Right ventricle myocardium inferior (tissue), 1 donor: ENCODE measurements around the gene NPNT. TPM values are rescaled to one million over a fixed set of nuclear protein-coding genes. Genes with fewer than 3 reads are reported as not detected.
"Not testable (repeated sequence)": the region's sequence is repeated elsewhere in the genome, so short reads cannot be mapped to it uniquely, and the experiment has no call there.

Source experiments
- ATAC-seq: fragments of 200-7000 bp; cut with Tn5 transposase; one replicate; pipeline ENCODE4 v1.9.1; 2020; ENCODE audit warnings: mild to moderate bottlenecking, moderate library complexity
- DNase-seq: peaks from one replicate; pipeline ENCODE4 v3.0.0; 2021; ENCODE audit errors: missing footprints
- intact Hi-C: fragments of 100-400 bp; cut with DNase I; formaldehyde crosslinking; loops from one replicate; pipeline ENCODE4 v1.11.0; 2022
- long read RNA-seq: library from polyadenylated mRNA; unstranded; transcript quantifications from one replicate; pipeline ENCODE4 v2.0.0, GENCODE V29; 2021
- total RNA-seq: library from RNA; stranded (reverse); fragmentation: NEBNext Ultra II Directional; extraction: Animal tissue kit (Norgen Biotek cat#: 25700); gene quantifications from one replicate; pipeline ENCODE4 v1.2.1, GENCODE V29; 2021
- donor health status: DM: no; HTN: yes; CAD: no; lungs with severe emphysema.

The NPNT gene
- total RNA-seq = 4.7 TPM
- long read RNA-seq, full-length matches to known transcripts = 1 of 1 reads
- long read RNA-seq, partial matches to known transcripts = 0 of 1 reads
- long read RNA-seq, other reads (novel, unspliced or antisense) = 0 of 1 reads

- DNase-seq = no peak
- intact Hi-C loops = loop anchor here (10.0 kb wide), 1 partner anchor 140 kb away; no protein-coding TSS in a partner anchor
- ATAC-seq = peak; percentile 68
Observed at GRCh38 chr4:105894660-105895582, at the start of gene NPNT. NPNT (plus strand) TSS chr4:105895471; CDS start chr4:105895653, 182 bp downstream.

DNA sequence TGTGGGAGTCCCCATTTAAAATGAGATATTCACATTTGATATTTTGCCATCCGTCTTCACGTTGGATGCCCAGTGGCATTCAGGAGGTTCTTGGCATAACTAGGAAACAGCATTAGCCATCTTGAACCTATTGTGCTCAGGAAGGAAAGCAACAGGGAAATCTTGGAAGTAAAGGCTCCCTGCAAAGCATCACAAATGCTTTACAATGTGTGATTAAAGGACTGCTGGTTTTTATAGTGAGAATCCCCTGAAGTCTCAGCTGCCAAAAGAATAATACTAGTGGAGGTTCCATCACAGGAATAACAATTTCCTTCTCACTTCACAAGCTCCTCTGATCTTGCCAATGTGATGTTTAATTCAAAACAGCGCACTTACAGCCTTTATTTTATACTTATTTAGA lies 49.7 kb upstream of the NPNT start:
- intact Hi-C loops = no loop called here
- no peak for DNase-seq
- no peak for ATAC-seq

DNA sequence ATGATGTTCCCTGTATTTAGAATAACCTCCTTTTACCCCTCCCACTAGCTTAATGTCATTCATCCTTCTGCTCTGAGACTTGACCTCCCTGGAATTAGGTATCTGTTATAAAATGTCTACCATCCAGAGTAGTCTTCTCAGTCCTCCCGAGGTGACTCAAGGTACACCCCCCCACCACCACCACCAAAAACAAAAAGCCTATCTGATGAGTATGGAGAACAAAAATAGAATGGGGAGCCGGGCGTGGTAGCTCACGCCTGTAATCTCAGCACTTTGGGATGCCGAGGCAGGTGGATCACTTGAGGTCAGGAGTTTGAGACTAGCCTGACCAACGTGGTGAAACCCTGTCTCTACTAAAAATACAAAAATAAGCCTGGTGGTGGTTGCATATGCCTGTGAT lies 46.9 kb upstream of the NPNT start:
- DNase-seq, ATAC-seq, intact Hi-C loops: not testable (repeated sequence)

DNA sequence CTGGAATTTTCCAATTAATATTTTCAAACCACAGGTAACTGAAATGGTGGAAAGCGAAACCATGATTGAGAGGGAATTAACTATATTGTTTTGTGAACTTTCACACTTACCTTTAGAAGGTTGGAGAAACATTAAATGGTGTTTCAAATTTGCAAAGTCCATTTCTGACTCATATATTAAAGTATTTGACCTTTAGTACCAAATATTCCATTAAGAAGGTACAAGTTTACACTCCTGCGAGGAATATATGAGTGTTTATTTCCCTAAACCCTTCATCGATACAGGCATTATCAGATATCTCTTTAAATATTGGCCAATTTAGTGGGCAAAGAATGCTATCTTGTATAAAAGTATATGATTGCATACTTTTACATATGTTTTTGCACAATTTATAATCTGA lies 44.1 kb upstream of the NPNT start:
- ATAC-seq (no peak), DNase-seq (no peak)
- intact Hi-C loops = no loop called here

- intact Hi-C loops, ATAC-seq, DNase-seq: not testable (repeated sequence)
Observed at GRCh38 chr4:105852230-105852629, 43.0 kb upstream of the NPNT start.

DNA sequence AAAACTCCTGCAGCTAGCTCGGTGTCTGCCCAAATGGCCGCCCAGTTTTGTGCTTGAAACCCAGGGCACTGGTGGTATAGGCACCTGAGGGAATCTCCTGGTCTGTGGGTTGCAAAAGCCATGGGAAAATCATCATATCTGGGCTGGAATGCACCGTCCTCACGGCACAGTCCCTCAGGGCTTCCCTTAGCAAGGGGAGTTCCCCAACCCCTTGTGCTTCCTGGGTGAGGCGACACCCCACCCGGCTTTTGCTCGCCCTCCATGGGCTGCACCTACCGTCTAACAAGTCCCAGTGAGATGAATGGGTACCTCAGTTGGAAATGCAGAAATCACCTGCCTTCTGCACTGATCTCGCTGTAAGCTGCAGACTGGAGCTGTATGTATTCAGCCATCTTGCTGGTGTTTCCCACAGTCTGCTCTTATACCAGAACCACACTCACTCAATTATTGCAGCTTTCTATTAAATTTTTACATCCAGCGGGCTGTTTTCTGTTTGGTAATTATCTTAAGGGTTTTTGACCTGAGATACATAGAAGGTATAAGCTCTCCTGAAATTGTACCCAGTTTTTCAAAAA lies 36.7 kb upstream of the NPNT start:
- DNase-seq (no peak), ATAC-seq (no peak)
- intact Hi-C loops = no loop called here

GRCh38 chr4:105859233-105859632 lies 36.0 kb upstream of the NPNT start:
- ATAC-seq (no peak), DNase-seq (no peak)
- intact Hi-C loops = no loop called here

- DNase-seq (no peak), ATAC-seq (no peak)
- intact Hi-C loops = no loop called here
Observed at GRCh38 chr4:105870963-105871362, 24.3 kb upstream of the NPNT start.

DNA sequence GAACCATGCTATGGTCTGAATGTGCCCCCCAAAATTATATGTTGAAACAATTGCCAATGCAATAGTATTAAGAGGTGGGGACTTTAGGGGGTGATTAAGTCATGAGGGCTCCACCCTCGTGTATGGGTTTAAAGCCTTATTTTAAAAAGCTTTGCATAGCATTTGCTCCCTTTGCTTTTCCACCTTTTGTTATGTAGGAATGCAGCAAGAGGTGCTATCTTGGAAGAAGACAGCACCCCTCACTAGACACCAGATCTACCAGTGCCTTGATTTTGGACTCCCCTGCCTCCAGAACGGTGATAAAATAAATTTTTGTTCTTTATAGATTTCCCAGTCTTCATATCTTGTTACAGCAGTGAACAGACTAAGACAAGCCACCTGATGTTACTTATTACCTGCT lies 23.3 kb upstream of the NPNT start:
- intact Hi-C loops = no loop called here

GRCh38 chr4:105875233-105875632 lies 20.0 kb upstream of the NPNT start:
- DNase-seq = no peak
- peak; percentile 59 for ATAC-seq
- intact Hi-C loops = no loop called here

More for the DNA sequence above, 23.3 kb upstream of the NPNT start:
- ATAC-seq (no peak), DNase-seq (no peak)

DNA sequence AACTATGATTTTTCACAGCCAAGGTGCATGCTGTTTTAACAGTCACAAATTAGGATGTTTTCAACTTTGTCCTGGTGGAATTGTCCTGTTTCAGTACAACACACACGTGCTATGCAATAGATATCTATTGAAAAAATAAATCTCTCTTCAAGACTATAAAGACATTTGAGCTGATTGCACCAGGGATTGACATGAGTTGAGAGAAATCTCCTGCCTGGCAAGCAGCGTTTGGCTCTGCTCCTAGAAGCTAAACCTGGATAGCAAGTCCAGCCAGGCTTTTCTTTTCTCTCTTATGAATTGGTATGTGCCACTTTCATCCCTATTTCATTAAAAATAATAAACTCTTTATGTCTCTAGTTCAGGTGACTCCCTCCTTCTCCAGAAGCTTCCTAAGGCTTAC lies 16.6 kb upstream of the NPNT start:
- intact Hi-C loops = no loop called here
- DNase-seq (no peak), ATAC-seq (no peak)

DNA sequence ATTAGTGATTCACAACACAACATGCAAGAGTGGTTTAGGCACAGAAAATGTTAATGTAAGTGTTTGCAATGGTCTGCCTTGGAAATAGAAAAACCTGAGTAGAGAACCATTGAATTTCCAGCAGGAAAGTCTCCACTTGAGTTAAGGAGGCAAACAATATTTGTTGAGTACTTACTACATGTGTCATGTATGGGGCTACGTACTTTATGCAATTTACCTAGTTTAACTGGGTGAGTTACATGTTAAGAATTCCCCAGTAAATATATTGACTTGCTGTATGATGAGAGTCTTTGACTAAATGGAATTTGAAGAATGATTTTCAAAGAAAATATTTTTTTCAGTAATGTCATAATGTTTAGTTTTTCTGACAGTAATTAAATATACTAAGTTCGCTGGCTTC lies 7.8 kb upstream of the NPNT start:
- intact Hi-C loops = no loop called here
- DNase-seq (no peak), ATAC-seq (no peak)

- ATAC-seq (peak; percentile 34), DNase-seq (peak; percentile 62)
- intact Hi-C loops = loop anchor here (10.0 kb wide), 1 partner anchor 139 kb away; no protein-coding TSS in a partner anchor
Observed at GRCh38 chr4:105895583-105896460, 551 bp downstream of the NPNT start.

DNA sequence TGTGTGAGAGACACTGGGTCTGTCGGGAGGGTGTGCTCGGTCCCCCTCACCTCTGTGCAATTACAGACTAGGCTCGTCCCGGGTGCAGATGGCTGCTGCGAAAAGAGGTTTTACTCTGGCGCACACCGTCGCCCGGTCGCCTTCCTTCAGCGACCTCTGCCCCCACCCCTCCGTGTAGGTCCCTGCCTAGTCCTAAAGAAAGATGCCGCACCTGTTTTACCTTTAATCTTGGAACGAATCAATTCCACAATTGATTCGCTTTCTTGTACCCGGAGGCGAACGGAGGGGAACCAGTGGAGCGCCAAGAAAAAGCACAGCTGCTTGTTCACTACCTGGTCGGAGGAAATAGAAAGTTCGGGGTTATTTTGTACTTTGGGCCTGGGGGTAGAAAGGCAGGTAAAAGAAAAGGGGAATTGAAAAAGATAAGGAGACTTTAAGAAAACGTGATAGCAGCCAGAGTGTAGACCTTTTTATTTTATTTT lies 1.2 kb downstream of the NPNT start:
- intact Hi-C loops = loop anchor here (10.0 kb wide), 1 partner anchor 138 kb away; no protein-coding TSS in a partner anchor
- ATAC-seq (no peak), DNase-seq (no peak)

DNA sequence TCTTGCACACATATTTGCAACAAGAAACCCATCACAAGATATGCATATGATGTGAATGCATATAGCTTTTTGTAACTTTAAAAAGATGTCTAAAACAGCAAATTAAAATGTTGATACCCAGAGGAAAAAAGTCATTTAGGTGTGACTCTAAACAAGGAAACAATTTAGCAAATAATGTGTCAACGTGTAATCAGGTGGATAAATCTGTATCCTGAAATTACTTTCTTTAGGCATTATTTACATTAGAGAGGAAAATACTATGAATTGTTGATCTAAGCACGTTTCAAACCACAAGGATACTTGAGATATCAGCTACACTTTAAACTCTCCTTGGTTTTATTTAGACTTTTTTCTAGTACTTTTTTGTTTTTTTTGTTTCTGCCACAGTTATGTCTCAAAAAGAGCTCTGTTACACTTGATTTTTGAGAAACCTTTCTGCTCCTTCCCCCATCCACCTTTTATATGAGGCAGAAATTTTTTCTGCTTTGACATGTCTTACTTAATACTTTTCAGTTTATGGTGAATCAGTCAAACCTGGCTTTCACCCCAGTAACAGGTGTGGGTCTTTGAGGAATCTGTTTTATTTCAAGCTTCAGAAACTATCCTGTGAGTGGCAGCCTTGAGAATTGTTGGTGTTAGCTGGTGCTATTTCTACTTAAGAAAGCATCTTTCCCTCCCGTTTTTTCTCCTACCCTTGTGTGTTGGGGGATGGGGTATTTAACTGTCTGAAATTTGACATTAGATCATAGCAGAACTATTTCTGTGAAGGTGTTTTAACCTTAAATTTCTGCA lies 1.9 kb downstream of the NPNT start:
- ATAC-seq (no peak), DNase-seq (no peak)
- intact Hi-C loops = loop anchor here (10.0 kb wide), 1 partner anchor 138 kb away; no protein-coding TSS in a partner anchor

DNA sequence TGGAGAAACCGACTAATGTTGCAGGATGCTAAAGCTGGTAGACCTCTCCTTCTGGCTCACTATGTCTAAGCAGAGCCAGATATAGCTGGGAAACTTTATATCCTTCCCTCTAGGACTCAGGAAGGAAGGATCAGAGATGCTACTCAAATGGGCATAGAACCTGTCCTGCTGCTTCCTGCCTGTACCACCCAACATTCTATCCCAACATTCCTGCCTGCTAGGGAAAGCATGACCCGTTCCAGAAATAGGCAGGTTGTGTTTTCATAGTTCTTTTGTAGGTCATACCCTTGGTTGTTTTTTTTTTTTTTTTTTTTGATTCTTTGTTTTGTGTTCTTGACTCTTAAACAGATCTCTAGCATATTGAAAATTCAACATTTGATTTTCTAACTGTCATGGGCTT lies 5.3 kb downstream of the NPNT start:
- ATAC-seq (no peak), DNase-seq (no peak)
- intact Hi-C loops = no loop called here

DNA sequence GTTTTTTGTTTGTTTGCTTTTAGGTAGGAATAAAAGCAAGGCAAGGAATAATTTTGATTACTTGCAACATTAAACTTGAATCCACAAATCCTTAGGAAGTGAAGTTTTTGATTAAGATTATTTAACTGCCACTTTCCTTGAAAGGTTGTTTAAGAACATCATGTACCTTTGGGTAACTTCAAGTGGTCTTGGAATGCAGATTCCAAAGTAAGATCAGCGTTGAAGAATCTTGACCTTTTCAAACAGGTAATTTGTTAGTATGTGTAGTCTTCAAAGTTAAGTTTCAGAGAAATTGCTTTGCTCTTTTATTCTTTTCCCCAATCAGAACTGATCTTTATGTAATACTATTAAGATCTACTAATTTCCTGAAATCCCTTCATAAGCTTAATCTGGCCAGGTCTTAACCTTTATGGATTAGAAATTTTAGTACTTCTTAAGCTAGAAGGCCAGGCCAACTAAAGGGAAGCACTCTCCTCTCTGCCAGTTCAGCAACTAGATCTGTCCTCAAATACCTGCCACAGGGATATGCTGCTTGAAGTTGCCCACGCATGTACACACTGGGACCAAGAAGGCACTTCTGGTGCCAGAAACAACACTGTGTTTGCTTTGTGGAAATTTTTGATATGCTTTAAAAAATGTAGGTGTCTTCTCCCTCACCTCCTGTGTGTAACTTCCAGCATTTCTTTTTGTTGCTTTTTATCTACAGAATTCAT lies 7.4 kb downstream of the NPNT start:
- ATAC-seq (no peak), DNase-seq (no peak)
- intact Hi-C loops = no loop called here
